IPS-15b (cell line): ENCODE data around the gene R3HDM1.
"Not testable (repeated sequence)": the region's sequence is repeated elsewhere in the genome, so short reads cannot be mapped to it uniquely, and the experiment has no call there.

Source experiments
- H3K27me3 ChIP-seq: one replicate; pipeline ENCODE4 v1.6.1; 2013; ENCODE audit warnings: low read length; ENCODE audit not compliant: control insufficient read depth, insufficient read depth
- H3K36me3 ChIP-seq: one replicate; pipeline ENCODE4 v1.6.1; 2013; ENCODE audit warnings: low read length; ENCODE audit not compliant: control insufficient read depth, insufficient read depth
- H3K4me1 ChIP-seq: one replicate; pipeline ENCODE4 v1.6.1; 2013; ENCODE audit warnings: mild to moderate bottlenecking, low read length; ENCODE audit not compliant: control insufficient read depth, insufficient read depth
- H3K4me3 ChIP-seq: one replicate; pipeline ENCODE4 v1.5.1; 2013; ENCODE audit warnings: low read depth, low read length
- H3K9ac ChIP-seq: one replicate; pipeline ENCODE4 v1.6.1; 2013; ENCODE audit warnings: low read depth, mild to moderate bottlenecking, low read length
- H3K9me3 ChIP-seq: one replicate; pipeline ENCODE4 v1.6.1; 2013; ENCODE audit warnings: mild to moderate bottlenecking, low read length; ENCODE audit not compliant: control insufficient read depth, insufficient read depth

Gene R3HDM1

DNA sequence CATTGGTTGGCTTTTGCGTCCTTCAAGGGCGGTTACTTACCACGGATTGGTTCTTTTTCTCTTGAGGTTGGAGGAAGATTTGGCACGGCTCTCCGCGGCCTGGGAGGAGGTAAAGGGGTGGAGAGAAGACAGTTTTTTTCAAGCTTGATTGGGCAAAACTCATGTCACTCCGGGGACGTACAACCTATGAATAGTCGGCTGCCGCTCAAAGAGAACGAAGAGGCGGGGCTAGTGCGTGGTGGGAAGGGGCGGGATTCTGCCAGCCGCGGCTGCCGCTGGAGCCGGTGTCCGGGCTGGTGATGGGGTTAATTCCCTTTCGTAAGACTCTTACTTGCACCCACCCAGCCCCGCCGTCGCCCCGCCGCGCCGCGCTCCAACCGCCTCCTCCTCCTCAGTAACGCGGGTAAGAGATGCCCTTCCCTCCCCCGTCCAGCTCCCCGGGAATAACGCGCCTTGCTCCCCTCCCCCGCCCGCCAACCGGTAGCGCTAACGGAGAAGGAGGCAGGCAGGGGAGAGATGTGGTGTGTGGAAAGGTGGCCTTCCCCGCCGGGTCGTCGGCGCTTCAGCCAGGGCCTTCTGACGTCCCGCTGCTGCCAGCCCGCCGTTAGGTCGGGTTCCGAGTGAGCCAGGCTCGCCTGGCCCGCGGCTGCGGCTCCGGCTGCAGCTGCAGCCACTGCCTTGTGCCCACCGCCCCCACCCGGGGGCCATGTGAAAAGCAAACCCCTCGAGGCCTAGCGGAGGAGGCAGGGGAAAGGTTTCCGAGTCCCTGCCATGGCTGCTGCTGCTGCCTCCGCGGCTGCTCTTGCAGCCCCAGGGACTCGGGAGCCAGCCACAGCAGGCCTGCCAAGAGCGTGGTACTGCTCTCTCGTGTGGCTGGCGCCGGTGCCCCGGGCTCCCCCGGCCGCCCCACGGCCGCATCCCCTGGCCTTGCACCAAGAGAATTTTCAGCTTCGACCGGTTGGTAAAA lies at the start of gene R3HDM1:
Gene R3HDM1, plus strand, starts transcription at position 254 of the 967 bp plus-strand sequence. CDS start 73,362 bp downstream, outside the sequence.
- no peaks in the 10 kb centered on the region for H3K27me3 ChIP-seq
- H3K9me3 ChIP-seq, result no peaks in the 10 kb centered on the region
- H3K36me3 ChIP-seq, result peaks cover 5% of the 10 kb centered on the region
- H3K9ac ChIP-seq, result peak within 1 kb of the TSS; percentile 92
- peak within 1 kb of the TSS; percentile 89 for H3K4me3 ChIP-seq
- H3K4me1 ChIP-seq, result no peaks in the 10 kb centered on the region

DNA sequence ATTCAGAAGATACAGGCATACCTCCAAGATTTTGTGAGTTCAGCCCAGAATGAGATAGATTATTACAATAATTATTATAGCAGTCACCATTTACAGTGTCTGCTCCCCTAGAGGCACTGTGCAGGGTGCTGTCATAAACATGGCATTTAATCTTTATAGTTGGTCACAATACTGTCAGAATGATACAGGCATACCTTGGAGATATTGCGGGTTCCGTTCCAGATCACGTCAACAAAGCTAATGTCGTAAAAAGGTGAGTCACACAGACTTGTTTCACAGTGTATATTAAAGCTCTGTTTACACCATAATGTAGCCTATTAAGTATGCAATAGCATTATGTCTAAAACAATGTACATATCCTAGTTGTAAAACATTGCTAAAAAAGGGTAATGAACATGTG lies 45.8 kb upstream of the R3HDM1 start:
- no peak overlapping the region for H3K9ac ChIP-seq

DNA sequence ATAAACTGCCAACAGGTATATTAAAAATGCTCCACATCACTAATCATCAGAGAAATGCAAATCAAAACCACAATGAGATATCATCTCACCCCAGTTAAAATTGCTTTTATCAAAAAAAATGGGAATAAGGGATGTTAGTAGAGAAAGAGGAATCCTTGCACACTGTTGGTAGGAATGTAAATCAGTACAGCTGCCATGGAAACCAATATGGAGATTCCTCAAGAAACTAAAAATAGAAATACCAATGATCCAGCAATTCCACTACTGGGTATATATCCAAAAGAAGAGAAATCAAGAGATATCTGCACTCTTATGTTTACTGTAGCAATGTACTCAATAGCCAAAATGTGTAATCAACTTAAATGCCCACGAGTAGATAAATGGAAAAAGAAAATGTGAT lies 40.9 kb upstream of the R3HDM1 start:
- H3K27me3 ChIP-seq, result no peaks in the 10 kb centered on the region
- H3K4me3 ChIP-seq, result no peak overlapping the region
- no peaks in the 10 kb centered on the region for H3K4me1 ChIP-seq
- no peaks in the 10 kb centered on the region for H3K36me3 ChIP-seq
- no peak overlapping the region for H3K9ac ChIP-seq
- H3K9me3 ChIP-seq, result no peaks in the 10 kb centered on the region

More for the DNA sequence above, 45.8 kb upstream of the R3HDM1 start:
- H3K36me3 ChIP-seq, result no peaks in the 10 kb centered on the region
- H3K4me3 ChIP-seq, result no peak overlapping the region
- H3K27me3 ChIP-seq, result no peaks in the 10 kb centered on the region
- no peaks in the 10 kb centered on the region for H3K9me3 ChIP-seq
- H3K4me1 ChIP-seq, result no peaks in the 10 kb centered on the region

DNA sequence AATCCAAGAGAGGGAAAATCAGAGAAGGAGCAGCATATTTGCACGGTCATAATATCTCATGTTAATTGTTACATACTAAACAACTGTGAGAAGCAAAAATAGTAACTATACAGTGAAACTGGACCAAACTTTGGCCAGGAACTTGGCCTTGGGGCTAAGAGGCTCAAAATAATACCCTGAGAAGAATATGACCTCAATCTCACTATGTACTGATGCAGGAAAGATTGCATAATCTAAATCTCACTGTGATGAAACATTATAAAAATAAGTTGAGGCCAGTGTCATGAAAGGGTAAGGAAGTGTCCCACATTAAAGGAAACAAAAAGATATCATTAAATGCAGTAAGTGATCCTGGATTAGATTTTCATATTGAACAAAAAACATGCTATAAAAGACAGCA lies 36.8 kb upstream of the R3HDM1 start:
- H3K9ac ChIP-seq, result no peak overlapping the region
- H3K27me3 ChIP-seq, result no peaks in the 10 kb centered on the region
- no peaks in the 10 kb centered on the region for H3K4me1 ChIP-seq
- H3K4me3 ChIP-seq, result no peak overlapping the region
- H3K36me3 ChIP-seq, result no peaks in the 10 kb centered on the region
- peaks cover 5% of the 10 kb centered on the region for H3K9me3 ChIP-seq

DNA sequence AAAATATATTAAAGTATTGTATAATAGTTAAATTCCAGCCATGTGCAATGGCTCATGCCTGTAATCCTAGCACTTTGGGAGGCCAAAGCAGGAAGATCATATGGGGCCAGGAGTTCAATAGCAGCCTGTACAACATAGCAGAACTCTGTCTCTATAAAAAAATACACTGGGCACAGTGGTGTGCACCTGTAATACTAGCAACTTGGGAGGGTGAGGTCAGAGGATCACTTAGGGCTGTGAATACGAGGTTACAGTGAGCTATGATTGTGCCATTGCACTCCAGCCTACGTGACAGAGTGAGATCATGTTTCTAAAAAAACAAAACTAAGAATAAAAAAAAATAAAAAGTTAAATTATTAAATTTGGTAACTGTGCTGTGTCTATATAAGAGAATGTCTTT lies 36.4 kb upstream of the R3HDM1 start:
- Histone ChIP-seq H3K4me3 (no peak overlapping the region), H3K27me3 (no peaks in the 10 kb centered on the region), H3K9ac (no peak overlapping the region), H3K4me1 (no peaks in the 10 kb centered on the region), H3K9me3 (peaks cover 7% of the 10 kb centered on the region), H3K36me3 (no peaks in the 10 kb centered on the region)

DNA sequence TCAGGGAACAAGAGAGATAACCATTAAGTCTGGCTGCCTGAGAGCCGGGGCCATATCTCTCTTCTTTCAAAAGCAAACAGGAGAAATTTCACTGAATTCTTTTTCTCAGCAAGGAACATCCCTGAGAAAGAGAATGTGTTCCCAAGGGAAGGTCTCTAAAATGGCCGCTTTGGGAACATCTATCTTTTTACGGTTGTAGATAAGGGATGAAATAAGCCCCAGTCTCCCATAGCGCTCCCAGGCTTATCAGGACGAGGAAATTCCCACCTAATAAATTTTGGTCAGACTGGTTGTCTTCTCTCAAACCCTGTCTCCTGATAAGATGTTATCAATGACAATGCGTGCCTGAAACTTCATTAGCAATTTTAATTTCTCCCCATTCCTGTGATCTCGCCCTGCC lies 32.7 kb upstream of the R3HDM1 start:
- H3K9ac ChIP-seq, H3K36me3 ChIP-seq, H3K27me3 ChIP-seq, H3K4me3 ChIP-seq, H3K4me1 ChIP-seq: not testable (repeated sequence)
- H3K9me3 ChIP-seq, result peaks cover 11% of the 10 kb centered on the region

DNA sequence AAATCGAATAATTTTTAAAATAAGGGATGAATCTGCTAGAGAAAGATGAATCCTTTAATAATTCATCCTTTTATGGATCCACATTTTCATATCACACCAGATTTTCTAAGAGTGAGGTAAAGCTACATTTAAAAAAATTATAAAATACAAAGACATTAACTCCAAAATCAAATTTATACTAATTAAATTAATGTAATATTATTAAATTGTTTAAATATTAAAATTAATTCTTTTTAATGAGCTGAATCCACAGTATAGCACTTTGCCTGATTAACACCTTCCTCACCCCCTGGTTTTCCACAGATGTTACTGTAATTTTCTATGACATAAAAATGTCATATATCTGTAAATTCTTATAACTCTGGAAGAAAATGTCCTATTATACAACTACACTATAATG lies 26.5 kb upstream of the R3HDM1 start:
- Histone ChIP-seq H3K36me3 (no peaks in the 10 kb centered on the region), H3K4me1 (no peaks in the 10 kb centered on the region), H3K9me3 (peaks cover 5% of the 10 kb centered on the region), H3K9ac (no peak overlapping the region), H3K4me3 (no peak overlapping the region), H3K27me3 (no peaks in the 10 kb centered on the region)

DNA sequence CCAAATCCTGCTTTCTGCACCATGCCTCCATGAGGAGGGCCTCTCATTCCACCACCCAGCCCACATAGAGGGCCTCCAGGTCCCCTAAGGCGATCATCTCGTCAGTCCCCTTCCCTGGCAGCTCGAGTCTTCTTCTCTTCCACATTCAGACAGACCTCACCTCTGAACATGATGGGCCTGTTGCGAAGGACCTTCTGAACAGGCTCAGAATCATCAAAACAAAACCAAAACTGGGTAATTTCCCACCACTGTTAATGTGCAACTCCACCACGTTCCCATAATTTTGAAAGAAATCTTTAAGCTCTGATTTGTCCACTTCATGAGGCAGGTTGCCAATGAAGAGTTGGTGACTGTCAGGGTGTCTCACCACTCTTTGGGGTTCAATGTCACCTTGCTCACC lies 20.7 kb upstream of the R3HDM1 start:
- Histone ChIP-seq H3K4me3 (no peak overlapping the region), H3K27me3 (no peaks in the 10 kb centered on the region), H3K36me3 (peaks cover 4% of the 10 kb centered on the region), H3K9me3 (no peaks in the 10 kb centered on the region), H3K4me1 (no peaks in the 10 kb centered on the region), H3K9ac (no peak overlapping the region)

DNA sequence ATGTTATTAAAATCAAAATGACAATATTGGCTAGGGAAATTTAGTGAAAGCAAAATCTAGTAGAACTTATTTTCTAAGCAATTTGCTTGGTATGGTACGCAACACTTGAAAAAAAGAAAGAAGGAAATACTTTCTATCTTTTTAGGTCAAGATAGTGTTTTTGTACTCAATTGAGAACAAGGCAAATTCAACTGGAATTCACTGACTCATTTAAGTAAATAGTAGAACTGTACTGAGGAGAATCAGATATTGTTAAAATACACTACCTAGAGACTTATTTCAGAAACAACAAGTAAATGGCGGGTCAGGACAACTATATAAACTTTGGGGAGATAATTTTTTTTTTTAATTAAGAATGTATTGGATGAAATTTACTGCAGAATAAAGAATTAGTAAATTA lies 19.2 kb upstream of the R3HDM1 start:
- Histone ChIP-seq H3K4me3 (no peak overlapping the region), H3K9ac (no peak overlapping the region), H3K4me1 (no peaks in the 10 kb centered on the region), H3K27me3 (no peaks in the 10 kb centered on the region), H3K9me3 (no peaks in the 10 kb centered on the region), H3K36me3 (peaks cover 4% of the 10 kb centered on the region)

DNA sequence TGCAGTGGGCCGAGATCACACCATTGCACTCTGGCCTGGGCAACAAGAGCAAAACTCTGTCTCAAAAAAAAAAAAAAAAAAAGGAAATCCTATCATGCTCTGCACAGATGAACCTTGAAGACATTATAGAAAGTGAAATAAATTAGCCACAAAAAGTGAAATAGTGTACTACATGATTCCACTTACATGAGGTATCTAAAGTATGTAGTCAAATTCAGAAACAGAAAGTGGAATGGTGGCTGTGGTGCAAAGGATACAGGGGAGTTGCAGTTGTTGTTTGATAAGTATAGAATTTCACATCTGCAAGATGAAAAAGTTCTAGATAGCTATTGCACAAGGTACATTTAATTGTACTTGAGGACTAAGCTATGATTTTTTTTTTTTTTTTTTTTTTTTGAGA lies 5.5 kb upstream of the R3HDM1 start:
- Histone ChIP-seq H3K36me3 (no peaks in the 10 kb centered on the region), H3K9me3 (no peaks in the 10 kb centered on the region), H3K9ac (no peak overlapping the region), H3K27me3 (no peaks in the 10 kb centered on the region), H3K4me1 (no peaks in the 10 kb centered on the region), H3K4me3 (no peak overlapping the region)

DNA sequence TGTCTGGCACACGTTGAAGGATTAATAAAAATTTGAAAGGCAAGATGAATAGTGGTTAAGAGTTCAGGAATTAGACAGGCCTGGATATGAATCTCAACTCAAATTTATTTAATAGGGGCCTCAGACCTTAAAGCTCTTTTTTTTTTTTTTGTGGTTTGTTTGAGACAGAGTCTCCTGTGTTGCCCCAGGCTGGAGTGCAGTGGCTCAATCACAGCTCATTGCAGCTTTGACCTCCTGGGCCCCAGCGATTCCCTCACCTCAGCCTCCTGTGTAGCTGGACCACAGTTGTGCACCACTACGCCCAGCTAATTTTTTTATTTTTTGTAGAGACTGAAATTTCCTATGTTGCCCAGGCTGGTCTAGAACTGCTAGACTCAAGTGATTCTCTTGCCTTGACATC lies 3.3 kb upstream of the R3HDM1 start:
- Histone ChIP-seq H3K9ac (no peak overlapping the region), H3K4me1 (no peaks in the 10 kb centered on the region), H3K27me3 (no peaks in the 10 kb centered on the region), H3K9me3 (no peaks in the 10 kb centered on the region), H3K36me3 (peaks cover 2% of the 10 kb centered on the region), H3K4me3 (no peak overlapping the region)
